ENCODE data around the gene RAB11FIP4.

The RAB11FIP4 gene

DNA sequence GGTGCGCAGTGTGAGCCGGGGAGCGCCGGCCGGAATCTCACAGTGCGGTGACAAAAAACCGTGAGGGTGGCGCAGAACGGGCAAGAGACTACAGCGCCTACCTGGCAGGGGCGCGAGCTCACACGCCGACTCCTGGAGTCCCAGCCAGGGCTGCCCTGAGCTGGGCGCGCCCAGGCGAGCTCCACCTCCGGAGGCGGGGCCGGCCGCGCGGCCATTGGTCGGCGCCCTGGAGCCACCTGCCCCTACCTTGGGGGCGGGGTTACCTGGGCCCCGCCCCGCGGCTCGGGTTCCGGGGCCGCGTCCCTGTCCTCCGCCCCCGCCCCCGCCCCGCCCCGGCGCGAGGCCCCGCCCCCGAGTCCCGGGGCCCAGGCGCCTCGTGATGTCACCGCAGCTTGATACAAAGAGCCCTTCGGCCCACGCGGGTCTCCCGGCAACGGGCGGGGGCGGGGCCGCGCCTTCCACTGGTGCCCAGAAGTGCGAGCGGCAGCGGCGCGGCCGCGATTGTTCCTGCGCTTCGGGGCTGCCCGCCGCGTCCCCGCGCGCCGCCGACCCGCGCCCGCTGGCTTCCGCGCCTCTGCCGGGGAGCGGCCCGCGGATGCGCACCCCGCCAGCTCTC, 96.3 kb downstream of the RAB11FIP4 start:
- DNase-seq (ENCODE audit: insufficient read length) (peak; percentile 98), FAIRE-seq (peak; percentile 60)
- TF ChIP-seq POLR2A (IDR thresholded peaks at IDR 0.05; ENCODE audit: low read depth, low read length), result no peak; the same call in 1 of the 2 replicates
- TF ChIP-seq POLR2AphosphoS5 (IDR thresholded peaks at IDR 0.05; ENCODE audit: low read depth, low read length), result no peak
- TF ChIP-seq TAF1 (IDR thresholded peaks at IDR 0.05; ENCODE audit: borderline replicate concordance, low read depth, low read length), result no peak

DNA sequence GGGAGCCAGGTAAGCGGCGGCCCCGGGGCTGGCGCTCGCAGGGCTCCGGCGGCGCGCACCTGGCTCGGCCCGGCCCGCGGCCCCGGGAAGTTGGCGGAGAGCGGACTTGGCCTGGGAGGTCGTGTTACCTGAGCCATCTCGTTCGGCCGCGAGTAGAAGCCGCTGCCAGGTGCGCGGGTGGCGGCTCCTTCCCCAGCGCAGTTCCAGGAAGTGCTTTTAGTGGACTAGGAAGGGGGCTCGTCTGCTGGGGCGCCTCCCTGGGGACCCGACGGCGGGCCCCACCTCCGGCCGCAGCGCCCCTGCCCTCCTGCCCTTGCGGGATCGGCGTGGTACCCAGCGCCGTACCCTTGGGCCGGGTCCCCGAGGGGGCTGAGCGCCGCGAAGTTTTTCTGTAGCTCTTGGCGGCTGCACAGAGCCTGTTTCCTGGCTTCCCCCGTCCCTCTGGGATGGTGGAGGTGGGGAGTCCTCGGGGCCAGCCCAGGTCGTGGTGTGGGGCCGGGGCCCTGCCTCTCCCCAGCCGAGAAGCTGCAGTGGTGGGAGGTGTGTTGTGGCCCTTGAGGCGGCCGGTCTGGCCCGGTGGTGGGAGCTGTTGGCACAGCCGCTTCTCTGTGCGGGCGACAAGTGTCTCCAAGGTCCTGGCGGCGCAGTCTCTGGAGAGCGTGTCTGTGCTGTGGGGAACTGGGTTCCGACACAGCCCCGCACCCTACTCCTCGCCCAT, 96.9 kb downstream of the RAB11FIP4 start:
- DNase-seq (ENCODE audit: insufficient read length) (no peak), FAIRE-seq (peak; percentile 24)
- TF ChIP-seq TAF1 (IDR thresholded peaks at IDR 0.05; ENCODE audit: borderline replicate concordance, low read depth, low read length), result no peak
- no peak for TF ChIP-seq POLR2AphosphoS5 (IDR thresholded peaks at IDR 0.05; ENCODE audit: low read depth, low read length)
- no peak for TF ChIP-seq POLR2A (IDR thresholded peaks at IDR 0.05; ENCODE audit: low read depth, low read length)

DNA sequence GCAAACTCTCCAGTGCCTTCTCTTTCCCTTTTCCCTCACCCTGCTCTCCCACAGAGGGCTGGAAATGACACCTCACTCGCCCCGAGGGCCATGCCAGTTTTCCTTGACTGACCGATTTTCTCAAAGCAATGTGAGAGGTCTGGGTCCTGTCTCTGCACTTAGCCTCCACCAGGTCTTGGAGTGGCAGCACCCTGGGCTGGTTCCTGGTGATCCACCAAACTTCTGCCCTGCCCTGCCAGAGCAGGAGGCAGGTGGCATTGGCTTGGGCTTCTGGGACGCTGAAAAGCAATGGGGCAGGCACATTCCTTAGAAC, 97.5 kb downstream of the RAB11FIP4 start:
- TF ChIP-seq TAF1 (IDR thresholded peaks at IDR 0.05; ENCODE audit: borderline replicate concordance, low read depth, low read length) (no peak), POLR2AphosphoS5 (IDR thresholded peaks at IDR 0.05; ENCODE audit: low read depth, low read length) (no peak), POLR2A (IDR thresholded peaks at IDR 0.05; ENCODE audit: low read depth, low read length) (no peak)
- peak; percentile 48 for FAIRE-seq
- DNase-seq (ENCODE audit: insufficient read length), result no peak

DNA sequence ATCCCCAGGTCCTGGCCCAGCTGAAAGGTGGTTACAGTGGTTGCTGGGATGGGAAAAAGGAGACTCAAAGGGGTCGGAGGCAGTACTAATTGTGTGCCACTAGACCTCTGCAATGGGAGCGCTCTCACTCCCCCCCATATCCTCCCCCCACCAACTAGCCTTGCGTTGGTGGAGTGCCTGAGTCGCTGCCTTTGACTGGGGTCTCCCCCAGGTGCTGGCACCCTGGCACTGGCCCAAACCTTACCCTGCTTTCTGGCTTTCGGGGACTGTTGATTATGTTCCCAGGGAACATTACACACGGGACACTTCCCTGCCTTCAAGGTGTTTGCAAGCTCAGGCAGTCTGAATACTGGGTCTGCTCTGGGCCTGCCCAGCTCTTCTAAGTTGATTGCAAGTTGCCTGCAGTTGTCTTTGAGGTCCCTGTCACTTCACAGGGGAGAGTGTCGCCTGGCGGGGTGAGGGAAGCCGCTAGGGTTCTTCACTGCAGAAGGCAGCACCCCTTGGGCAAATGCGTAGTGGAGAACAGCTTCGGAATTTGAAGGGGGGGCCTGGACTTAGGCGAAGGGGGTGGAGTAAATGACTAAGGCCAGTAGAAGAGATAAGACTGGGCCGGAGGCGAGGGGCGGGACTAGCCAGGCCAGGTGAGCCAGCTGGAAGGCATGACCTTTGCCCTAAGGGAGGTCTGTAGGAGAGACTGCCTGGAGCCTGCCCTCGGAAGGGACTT, 98.0 kb downstream of the RAB11FIP4 start:
- FAIRE-seq, result no peak
- TF ChIP-seq TAF1 (IDR thresholded peaks at IDR 0.05; ENCODE audit: borderline replicate concordance, low read depth, low read length) (no peak), POLR2A (IDR thresholded peaks at IDR 0.05; ENCODE audit: low read depth, low read length) (no peak), POLR2AphosphoS5 (IDR thresholded peaks at IDR 0.05; ENCODE audit: low read depth, low read length) (no peak)
- no peak for DNase-seq (ENCODE audit: insufficient read length)

DNA sequence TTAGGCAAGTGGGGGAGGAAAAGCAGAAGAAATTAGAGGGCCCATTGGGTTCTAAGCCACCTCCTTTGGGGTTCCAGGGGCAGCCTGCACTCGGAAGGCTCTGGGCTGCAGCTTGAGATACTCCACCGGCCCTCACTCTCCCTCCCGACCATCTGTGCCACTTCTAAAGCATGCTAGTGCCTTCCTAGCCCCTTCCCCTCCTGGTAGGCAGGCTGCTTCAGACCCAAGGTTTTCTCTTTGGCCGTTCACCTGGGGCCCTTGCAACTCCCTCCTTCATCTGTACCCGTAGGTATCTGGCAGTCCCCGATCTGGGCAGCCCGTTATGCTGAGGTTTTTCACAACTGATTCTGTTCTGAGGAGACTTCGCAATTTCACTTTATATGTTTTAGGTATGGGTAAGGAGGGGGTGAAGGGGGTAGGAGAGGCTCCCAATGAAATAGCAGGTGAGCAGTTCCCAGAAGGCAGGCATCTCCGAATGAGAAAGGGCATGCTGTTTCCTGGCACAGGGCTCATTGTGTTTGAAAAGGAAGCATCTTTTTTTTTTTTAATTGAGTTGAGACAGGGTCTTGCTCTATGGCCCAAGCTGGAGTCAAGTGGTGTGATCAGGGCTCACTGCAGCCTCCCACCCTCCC, 98.7 kb downstream of the RAB11FIP4 start:
- no peak for FAIRE-seq
- DNase-seq (ENCODE audit: insufficient read length), result no peak
- TF ChIP-seq POLR2A (IDR thresholded peaks at IDR 0.05; ENCODE audit: low read depth, low read length), result no peak

- no peak for FAIRE-seq
Measured at GRCh38 chr17:31490671-31491375, 99.3 kb downstream of the RAB11FIP4 start.

DNA sequence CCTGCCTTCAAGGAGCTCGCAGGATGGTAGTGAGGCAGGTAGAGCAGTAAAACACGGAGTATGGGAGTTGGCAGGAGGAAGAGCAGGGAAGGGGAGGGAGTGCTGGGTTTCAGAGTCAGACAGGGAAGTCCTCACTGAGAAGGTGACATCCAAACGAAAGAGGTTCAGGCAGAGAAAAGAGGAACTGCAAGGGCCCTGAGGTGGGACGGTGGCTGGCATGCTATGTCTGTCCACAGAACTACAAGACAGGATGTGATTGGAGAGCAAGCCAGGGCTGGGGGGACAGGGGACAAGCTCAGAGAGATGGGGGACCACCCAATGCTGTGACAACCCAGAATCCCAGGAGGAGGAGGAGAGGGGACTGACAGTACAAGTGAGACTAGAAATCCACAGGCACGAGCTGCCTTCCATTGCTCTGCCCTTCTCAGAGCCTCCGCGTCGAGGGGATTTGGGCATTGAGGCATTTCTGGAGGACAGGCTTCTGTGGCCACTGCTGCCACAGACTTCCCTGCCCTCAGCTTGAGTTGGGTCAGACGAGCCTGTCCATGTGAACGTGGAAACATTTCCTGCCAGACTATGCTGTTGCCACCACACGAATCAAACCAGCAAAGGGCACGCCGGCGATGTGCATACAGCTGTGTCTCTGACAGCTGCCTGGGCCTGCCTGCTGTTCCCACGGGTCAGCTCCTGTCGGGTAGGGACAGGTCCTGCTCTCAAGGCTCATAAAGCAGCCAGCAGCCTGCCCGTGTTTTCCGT, 100.1 kb downstream of the RAB11FIP4 start:
- FAIRE-seq (peak; percentile 99), DNase-seq (ENCODE audit: insufficient read length) (peak; percentile 45)
- TF ChIP-seq TAF1 (IDR thresholded peaks at IDR 0.05; ENCODE audit: borderline replicate concordance, low read depth, low read length) (no peak), POLR2A (IDR thresholded peaks at IDR 0.05; ENCODE audit: low read depth, low read length) (no peak), POLR2AphosphoS5 (IDR thresholded peaks at IDR 0.05; ENCODE audit: low read depth, low read length) (no peak)

More at GRCh38 chr17:31490671-31491375, 99.3 kb downstream of the RAB11FIP4 start:
- no peak for DNase-seq (ENCODE audit: insufficient read length)
- no peak for TF ChIP-seq POLR2A (IDR thresholded peaks at IDR 0.05; ENCODE audit: low read depth, low read length)
- TF ChIP-seq POLR2AphosphoS5 (IDR thresholded peaks at IDR 0.05; ENCODE audit: low read depth, low read length), result no peak
- no peak for TF ChIP-seq TAF1 (IDR thresholded peaks at IDR 0.05; ENCODE audit: borderline replicate concordance, low read depth, low read length)

DNA sequence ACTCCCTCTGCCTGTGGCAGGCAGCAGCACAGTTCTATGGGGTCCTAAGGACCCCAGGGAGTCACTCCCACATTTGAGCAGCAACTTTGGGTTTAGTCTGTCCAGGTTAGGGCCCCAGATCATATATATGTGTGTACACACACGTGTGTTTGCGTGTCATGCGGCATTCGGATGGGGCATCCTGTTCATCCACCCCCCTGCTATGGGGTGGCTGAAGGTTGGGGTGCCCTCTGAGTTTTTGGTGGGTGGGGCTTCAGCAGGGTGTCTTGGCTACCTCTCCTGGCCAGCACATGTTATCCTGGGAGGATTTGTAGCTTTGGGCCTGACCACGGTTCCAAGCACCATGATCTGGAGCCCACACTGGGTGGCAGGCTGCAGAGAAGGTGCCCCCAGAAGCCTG, 100.7 kb downstream of the RAB11FIP4 start:
- peak; percentile 50 for FAIRE-seq
- no peak for DNase-seq (ENCODE audit: insufficient read length)
- no peak for TF ChIP-seq POLR2AphosphoS5 (IDR thresholded peaks at IDR 0.05; ENCODE audit: low read depth, low read length)

GRCh38 chr17:31492880-31493655, 101.6 kb downstream of the RAB11FIP4 start:
- DNase-seq (ENCODE audit: insufficient read length) (peak; percentile 45), FAIRE-seq (peak; percentile 89)
- no peak for TF ChIP-seq TAF1 (IDR thresholded peaks at IDR 0.05; ENCODE audit: borderline replicate concordance, low read depth, low read length)
- no peak for TF ChIP-seq POLR2AphosphoS5 (IDR thresholded peaks at IDR 0.05; ENCODE audit: low read depth, low read length)
- TF ChIP-seq POLR2A (IDR thresholded peaks at IDR 0.05; ENCODE audit: low read depth, low read length), result no peak

DNA sequence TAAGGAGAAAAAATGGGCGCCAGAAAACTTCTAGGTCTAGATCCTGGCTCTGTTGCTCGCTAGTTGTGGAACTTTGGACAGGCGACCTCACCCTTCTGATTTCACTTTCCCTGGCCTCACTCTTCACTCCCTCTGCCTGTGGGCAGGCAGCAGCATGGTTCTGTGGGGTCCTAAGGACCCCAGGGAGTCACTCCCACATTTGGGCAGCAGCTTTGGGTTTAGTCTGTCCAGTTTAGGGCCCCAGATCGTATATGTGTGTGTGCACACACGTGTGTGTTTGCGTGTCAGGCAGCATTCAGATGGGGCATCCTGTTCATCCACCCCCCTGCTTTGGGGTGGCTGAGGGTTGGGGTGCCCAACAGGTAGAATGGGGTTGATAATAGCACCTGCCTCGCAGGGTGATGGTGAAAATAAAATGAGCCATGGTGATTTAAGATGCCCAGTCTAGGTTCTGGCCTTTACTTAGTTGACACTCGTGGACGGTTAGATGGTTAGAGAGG, 102.2 kb downstream of the RAB11FIP4 start:
- no peak for DNase-seq (ENCODE audit: insufficient read length)
- no peak for FAIRE-seq
- TF ChIP-seq POLR2AphosphoS5 (IDR thresholded peaks at IDR 0.05; ENCODE audit: low read depth, low read length), result no peak
- no peak for TF ChIP-seq TAF1 (IDR thresholded peaks at IDR 0.05; ENCODE audit: borderline replicate concordance, low read depth, low read length)
- TF ChIP-seq POLR2A (IDR thresholded peaks at IDR 0.05; ENCODE audit: low read depth, low read length), result no peak
